ENCODE measurements around the gene RALBP1.
A peak's percentile ranks its signal among the peaks of the same experiment; 100 is the strongest.
"Not testable (repeated sequence)": the region's sequence is repeated elsewhere in the genome, so short reads cannot be mapped to it uniquely, and the experiment has no call there.

The RALBP1 gene

DNA sequence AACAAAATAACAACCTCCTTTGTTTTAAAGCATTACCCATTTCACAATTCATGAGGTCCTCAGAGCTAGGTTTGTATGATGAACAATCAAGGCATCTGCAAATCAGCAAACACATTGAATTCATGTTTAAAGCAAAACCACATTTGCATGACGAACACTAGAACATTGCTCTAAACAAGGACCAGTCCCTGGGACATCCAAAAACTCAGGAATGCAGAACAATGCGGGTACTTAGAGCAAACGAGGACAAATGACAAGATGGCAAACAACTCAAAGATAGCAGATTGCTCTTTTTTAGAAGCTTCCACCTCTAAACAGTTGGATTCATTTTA lies 45.7 kb upstream of the RALBP1 start:
- no peak overlapping the region for H4K12ac ChIP-seq (ENCODE audit: low read depth, low read length)
- no peaks in the 10 kb centered on the region for H3K79me1 ChIP-seq (ENCODE audit: low read length)
- H2AK5ac ChIP-seq (ENCODE audit: low read length) = no peak overlapping the region
- no peak overlapping the region for H3K4me2 ChIP-seq (ENCODE audit: low read length)
- H3K18ac ChIP-seq (ENCODE audit: low read length) = no peak overlapping the region
- H3K4me1 ChIP-seq (ENCODE audit: control insufficient read depth in 1 of 2, insufficient read depth in 2 of 2, low read length in 2 of 2) = no peaks in the 10 kb centered on the region
- H2BK5ac ChIP-seq (ENCODE audit: low read depth, low read length, poor library complexity) = no peak overlapping the region
- no peak overlapping the region for H4K91ac ChIP-seq (ENCODE audit: low read depth, low read length)
- no peak overlapping the region for H2AFZ ChIP-seq (ENCODE audit: insufficient read depth, low read length, poor library complexity)
- DNase-seq = peak; percentile 88 to 98
- no peak overlapping the region for H3K4me3 ChIP-seq (ENCODE audit: low read depth, low read length)
- no peaks in the 10 kb centered on the region for H3K79me2 ChIP-seq (ENCODE audit: control insufficient read depth, insufficient read depth, low read length, poor library complexity)
- H3K14ac ChIP-seq (ENCODE audit: low read length) = no peak overlapping the region
- WGBS (ENCODE audit: extremely low coverage, insufficient coverage, insufficient read length) = no CpG with 5 or more reads among the region's 3 CpGs
- H4K8ac ChIP-seq (ENCODE audit: low read depth, low read length) = no peak overlapping the region
- H3K4ac ChIP-seq (ENCODE audit: low read depth, low read length) = no peak overlapping the region
- H3K36me3 ChIP-seq (ENCODE audit: control insufficient read depth in 1 of 2, insufficient read depth in 2 of 2, low read length in 2 of 2) = no peaks in the 10 kb centered on the region
- H3K23ac ChIP-seq (ENCODE audit: low read length) = no peak overlapping the region
- no peak overlapping the region for H3K9ac ChIP-seq (ENCODE audit: low read length)
- no peak overlapping the region for H2BK12ac ChIP-seq (ENCODE audit: low read length)
- H3K27ac ChIP-seq (ENCODE audit: low read depth, low read length) = no peak overlapping the region
- no peak overlapping the region for H2BK120ac ChIP-seq (ENCODE audit: insufficient read depth, low read length, poor library complexity)
- H3K27me3 ChIP-seq (ENCODE audit: insufficient read depth, low read length) = no peaks in the 10 kb centered on the region
- no peaks in the 10 kb centered on the region for H3K9me3 ChIP-seq (ENCODE audit: insufficient read depth, low read depth, low read length)

DNA sequence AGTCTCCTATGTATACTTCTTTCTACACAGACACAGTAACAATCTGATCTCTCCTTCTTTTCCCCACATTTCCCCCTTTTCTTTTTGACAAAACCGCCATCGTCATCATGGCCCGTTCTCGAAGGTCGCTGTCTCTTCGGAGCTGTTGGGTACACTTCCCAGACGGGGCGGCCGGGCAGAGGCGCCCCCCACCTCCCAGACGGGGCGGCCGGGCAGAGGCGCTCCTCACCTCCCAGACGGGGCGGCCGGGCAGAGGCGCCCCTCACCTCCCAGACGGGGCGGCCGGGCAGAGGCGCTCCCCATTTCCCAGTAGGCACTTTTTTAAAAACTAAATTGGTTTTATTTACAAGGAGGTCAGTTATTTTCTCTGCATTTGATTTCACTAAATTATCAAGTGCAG lies 45.0 kb upstream of the RALBP1 start:
- H2AFZ ChIP-seq (ENCODE audit: insufficient read depth, low read length, poor library complexity); H4K8ac ChIP-seq (ENCODE audit: low read depth, low read length); H2BK12ac ChIP-seq (ENCODE audit: low read length); H3K4me3 ChIP-seq (ENCODE audit: low read depth, low read length); H3K27ac ChIP-seq (ENCODE audit: low read depth, low read length); H3K79me2 ChIP-seq (ENCODE audit: control insufficient read depth, insufficient read depth, low read length, poor library complexity); H3K4ac ChIP-seq (ENCODE audit: low read depth, low read length); H3K23ac ChIP-seq (ENCODE audit: low read length); H3K9me3 ChIP-seq (ENCODE audit: insufficient read depth, low read depth, low read length); H3K79me1 ChIP-seq (ENCODE audit: low read length); H2BK5ac ChIP-seq (ENCODE audit: low read depth, low read length, poor library complexity); H2BK120ac ChIP-seq (ENCODE audit: insufficient read depth, low read length, poor library complexity); H4K12ac ChIP-seq (ENCODE audit: low read depth, low read length); H3K14ac ChIP-seq (ENCODE audit: low read length); H4K91ac ChIP-seq (ENCODE audit: low read depth, low read length); DNase-seq; H3K18ac ChIP-seq (ENCODE audit: low read length); H3K4me1 ChIP-seq (ENCODE audit: control insufficient read depth in 1 of 2, insufficient read depth in 2 of 2, low read length in 2 of 2); H2AK5ac ChIP-seq (ENCODE audit: low read length); H3K4me2 ChIP-seq (ENCODE audit: low read length); H3K36me3 ChIP-seq (ENCODE audit: control insufficient read depth in 1 of 2, insufficient read depth in 2 of 2, low read length in 2 of 2); H3K27me3 ChIP-seq (ENCODE audit: insufficient read depth, low read length); H3K9ac ChIP-seq (ENCODE audit: low read length): not testable (repeated sequence)
- WGBS (ENCODE audit: extremely low coverage, insufficient coverage, insufficient read length) = no CpG with 5 or more reads among the region's 22 CpGs

DNA sequence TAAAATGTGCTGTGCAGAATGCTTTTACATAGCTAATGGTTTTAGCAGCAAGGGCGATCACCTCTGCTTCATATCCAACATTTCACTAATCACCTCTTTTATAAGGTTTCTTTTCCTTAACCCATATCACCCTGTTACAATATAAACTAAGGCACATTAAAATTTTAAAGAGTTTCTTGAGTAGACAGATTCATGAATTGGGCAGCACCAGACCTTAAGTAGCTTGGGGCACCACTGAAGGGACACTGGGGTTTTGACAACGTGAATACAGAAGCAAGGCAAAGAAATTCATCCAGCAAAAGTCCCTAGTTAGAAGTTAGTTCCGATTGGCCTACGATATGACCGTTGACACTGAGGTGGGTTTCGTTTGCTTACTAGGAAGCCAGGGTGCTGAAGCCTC lies 44.0 kb upstream of the RALBP1 start:
- Histone ChIP-seq H2BK120ac (ENCODE audit: insufficient read depth, low read length, poor library complexity) (no peak overlapping the region), H3K4me2 (ENCODE audit: low read length) (no peak overlapping the region), H2AK5ac (ENCODE audit: low read length) (no peak overlapping the region), H3K4ac (ENCODE audit: low read depth, low read length) (no peak overlapping the region), H3K18ac (ENCODE audit: low read length) (no peak overlapping the region), H3K4me1 (ENCODE audit: control insufficient read depth in 1 of 2, insufficient read depth in 2 of 2, low read length in 2 of 2) (no peaks in the 10 kb centered on the region), H3K4me3 (ENCODE audit: low read depth, low read length) (no peak overlapping the region), H3K79me2 (ENCODE audit: control insufficient read depth, insufficient read depth, low read length, poor library complexity) (no peaks in the 10 kb centered on the region), H4K12ac (ENCODE audit: low read depth, low read length) (no peak overlapping the region), H3K14ac (ENCODE audit: low read length) (no peak overlapping the region), H3K36me3 (ENCODE audit: control insufficient read depth in 1 of 2, insufficient read depth in 2 of 2, low read length in 2 of 2) (no peaks in the 10 kb centered on the region), H4K8ac (ENCODE audit: low read depth, low read length) (no peak overlapping the region), H2BK5ac (ENCODE audit: low read depth, low read length, poor library complexity) (no peak overlapping the region), H4K91ac (ENCODE audit: low read depth, low read length) (no peak overlapping the region), H3K9me3 (ENCODE audit: insufficient read depth, low read depth, low read length) (no peaks in the 10 kb centered on the region), H3K9ac (ENCODE audit: low read length) (no peak overlapping the region), H2BK12ac (ENCODE audit: low read length) (no peak overlapping the region), H3K27me3 (ENCODE audit: insufficient read depth, low read length) (no peaks in the 10 kb centered on the region), H3K23ac (ENCODE audit: low read length) (no peak overlapping the region), H3K27ac (ENCODE audit: low read depth, low read length) (no peak overlapping the region), H3K79me1 (ENCODE audit: low read length) (peaks cover 2% of the 10 kb centered on the region), H2AFZ (ENCODE audit: insufficient read depth, low read length, poor library complexity) (no peak overlapping the region)
- WGBS (ENCODE audit: extremely low coverage, insufficient coverage, insufficient read length) = no CpG with 5 or more reads among the region's 6 CpGs
- no peak for DNase-seq

DNA sequence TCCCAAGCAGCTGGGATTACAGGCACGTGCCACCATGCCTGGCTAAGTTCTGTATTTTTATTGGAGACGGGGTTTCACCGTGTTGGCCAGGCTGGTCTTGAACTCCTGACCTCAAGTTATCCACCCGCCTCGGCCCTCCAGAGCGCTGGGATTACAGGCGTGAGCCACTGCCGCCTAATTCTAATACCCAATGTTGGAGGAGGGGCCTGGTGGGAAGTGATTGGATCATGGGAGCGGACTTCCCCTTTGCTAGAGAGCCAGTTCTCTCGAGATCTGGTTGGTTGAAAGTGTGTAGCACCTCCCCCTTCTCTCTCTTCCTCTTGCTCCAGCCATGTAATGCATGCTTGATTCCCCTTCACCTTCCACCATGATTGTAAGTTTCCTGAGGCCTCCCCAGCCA lies 42.2 kb upstream of the RALBP1 start:
- not testable (repeated sequence) for H4K8ac ChIP-seq (ENCODE audit: low read depth, low read length); H4K12ac ChIP-seq (ENCODE audit: low read depth, low read length); H3K14ac ChIP-seq (ENCODE audit: low read length); H4K91ac ChIP-seq (ENCODE audit: low read depth, low read length); H3K4me2 ChIP-seq (ENCODE audit: low read length); H2AFZ ChIP-seq (ENCODE audit: insufficient read depth, low read length, poor library complexity); H3K36me3 ChIP-seq (ENCODE audit: control insufficient read depth in 1 of 2, insufficient read depth in 2 of 2, low read length in 2 of 2); H3K4ac ChIP-seq (ENCODE audit: low read depth, low read length); H2BK120ac ChIP-seq (ENCODE audit: insufficient read depth, low read length, poor library complexity); H3K4me1 ChIP-seq (ENCODE audit: control insufficient read depth in 1 of 2, insufficient read depth in 2 of 2, low read length in 2 of 2); H3K27ac ChIP-seq (ENCODE audit: low read depth, low read length); H3K27me3 ChIP-seq (ENCODE audit: insufficient read depth, low read length); H3K9me3 ChIP-seq (ENCODE audit: insufficient read depth, low read depth, low read length); H2AK5ac ChIP-seq (ENCODE audit: low read length); H3K18ac ChIP-seq (ENCODE audit: low read length); H2BK5ac ChIP-seq (ENCODE audit: low read depth, low read length, poor library complexity); H3K23ac ChIP-seq (ENCODE audit: low read length); H2BK12ac ChIP-seq (ENCODE audit: low read length); H3K79me2 ChIP-seq (ENCODE audit: control insufficient read depth, insufficient read depth, low read length, poor library complexity); H3K4me3 ChIP-seq (ENCODE audit: low read depth, low read length); H3K9ac ChIP-seq (ENCODE audit: low read length); H3K79me1 ChIP-seq (ENCODE audit: low read length)
- WGBS (ENCODE audit: extremely low coverage, insufficient coverage, insufficient read length) = no CpG with 5 or more reads among the region's 10 CpGs
- peak in 1 of 2 donors; percentile 47 for DNase-seq
